Retinal pigment epithelial cell (primary cell): Measurements from ENCODE around the gene CXCL17.
"Not testable (repeated sequence)": the region's sequence is repeated elsewhere in the genome, so short reads cannot be mapped to it uniquely, and the experiment has no call there.

ENCODE experiments used
- DNase-seq: peaks from one replicate; pipeline ENCODE4 v3.0.0-alpha.2; 2010; ENCODE audit warnings: low read depth
- H3K4me3 ChIP-seq: 2 replicates; pipeline ENCODE4 v1.5.1; 2011; ENCODE audit warnings: mild to moderate bottlenecking, low read length, control low read depth, moderate library complexity
- CTCF ChIP-seq: conservative IDR thresholded peaks from 2 replicates; pipeline ENCODE4 v1.5.1; 2011; ENCODE audit warnings: low read depth, low read length, control low read depth, inconsistent platforms

The CXCL17 gene

GRCh38 chr19:42442833-42443232, at the start of gene CXCL17:
Gene CXCL17, minus strand, starts transcription at chr19:42442946. Its CDS starts 114 bp downstream, at chr19:42442832.
- TF ChIP-seq CTCF = no peak
- H3K4me3 ChIP-seq = no peak within 1 kb of the TSS

GRCh38 chr19:42488783-42489521, 46.2 kb upstream of the CXCL17 start:
- TF ChIP-seq CTCF = no peak
- H3K4me3 ChIP-seq = no peak overlapping the region
- no peak for DNase-seq

More at GRCh38 chr19:42442833-42443232, at the start of gene CXCL17:
- no peak for DNase-seq

- no peak for TF ChIP-seq CTCF
- no peak for DNase-seq
- H3K4me3 ChIP-seq = no peak overlapping the region
These were observed 45.0 kb upstream of the CXCL17 start for GRCh38 chr19:42487798-42488178.

GRCh38 chr19:42487032-42487797, 44.5 kb upstream of the CXCL17 start:
- TF ChIP-seq CTCF = no peak
- no peak for DNase-seq
- H3K4me3 ChIP-seq = no peak overlapping the region

- H3K4me3 ChIP-seq, DNase-seq: not testable (repeated sequence)
These were observed 42.3 kb upstream of the CXCL17 start for GRCh38 chr19:42485036-42485435.

GRCh38 chr19:42480335-42481095, 37.8 kb upstream of the CXCL17 start:
- no peak overlapping the region for H3K4me3 ChIP-seq
- no peak for DNase-seq
- no peak for TF ChIP-seq CTCF

- no peak overlapping the region for H3K4me3 ChIP-seq
- DNase-seq = no peak
- TF ChIP-seq CTCF = no peak
These were observed 37.0 kb upstream of the CXCL17 start for GRCh38 chr19:42479736-42480135.
